ENCODE measurements around the gene SPC24.
"Not testable (repeated sequence)": the region's sequence is repeated elsewhere in the genome, so short reads cannot be mapped to it uniquely, and the experiment has no call there.

SPC24 gene

GRCh38 chr19:11164296-11164695 is 8.7 kb upstream of the SPC24 start:
- TF ChIP-seq EZH2 (IDR thresholded peaks at IDR 0.05; ENCODE audit: borderline replicate concordance, low read length) (no peak), CTCF (IDR thresholded peaks at IDR 0.05; ENCODE audit: low read length) (no peak)
- H3K27ac ChIP-seq (ENCODE audit: low read depth, low read length, poor library complexity, severe bottlenecking): no peak overlapping the region
- H3K9ac ChIP-seq (ENCODE audit: low read length): no peak overlapping the region
- no peaks in the 10 kb centered on the region for H3K9me3 ChIP-seq (ENCODE audit: low read length)
- no peaks in the 10 kb centered on the region for H4K20me1 ChIP-seq (ENCODE audit: insufficient read depth, low read length)
- no peaks in the 10 kb centered on the region for H3F3A ChIP-seq (ENCODE audit: insufficient read depth, low read length)
- no peaks in the 10 kb centered on the region for H3K79me2 ChIP-seq (ENCODE audit: insufficient read depth, low read length)
- no peak overlapping the region for H2AFZ ChIP-seq (ENCODE audit: low read length)
- H3K4me3 ChIP-seq (ENCODE audit: low read depth, low read length, poor library complexity, severe bottlenecking): no peak overlapping the region
- H3K4me2 ChIP-seq (ENCODE audit: low read length): no peak overlapping the region
- H3K27me3 ChIP-seq (ENCODE audit: insufficient read depth, low read length): no peaks in the 10 kb centered on the region
- no peaks in the 10 kb centered on the region for H3K4me1 ChIP-seq (ENCODE audit: insufficient read depth, low read length, severe bottlenecking)
- H3K9me2 ChIP-seq (ENCODE audit: low read depth, low read length): no peaks in the 10 kb centered on the region
- peaks cover 38% of the 10 kb centered on the region for H3K36me3 ChIP-seq (ENCODE audit: insufficient read depth, low read length)

GRCh38 chr19:11160440-11160768 is 4.8 kb upstream of the SPC24 start:
- not testable (repeated sequence) for H3K79me2 ChIP-seq (ENCODE audit: insufficient read depth, low read length); H3K4me2 ChIP-seq (ENCODE audit: low read length); H3K9me3 ChIP-seq (ENCODE audit: low read length); H3K27ac ChIP-seq (ENCODE audit: low read depth, low read length, poor library complexity, severe bottlenecking); H3K9ac ChIP-seq (ENCODE audit: low read length); H2AFZ ChIP-seq (ENCODE audit: low read length); H3K4me1 ChIP-seq (ENCODE audit: insufficient read depth, low read length, severe bottlenecking); H4K20me1 ChIP-seq (ENCODE audit: insufficient read depth, low read length); H3K27me3 ChIP-seq (ENCODE audit: insufficient read depth, low read length); H3K4me3 ChIP-seq (ENCODE audit: low read depth, low read length, poor library complexity, severe bottlenecking); H3K36me3 ChIP-seq (ENCODE audit: insufficient read depth, low read length); H3F3A ChIP-seq (ENCODE audit: insufficient read depth, low read length); H3K9me2 ChIP-seq (ENCODE audit: low read depth, low read length)

- no peak overlapping the region for H2AFZ ChIP-seq (ENCODE audit: low read length)
- no peaks in the 10 kb centered on the region for H3F3A ChIP-seq (ENCODE audit: insufficient read depth, low read length)
- no peak overlapping the region for H3K4me2 ChIP-seq (ENCODE audit: low read length)
- TF ChIP-seq CTCF (IDR thresholded peaks at IDR 0.05; ENCODE audit: low read length): no peak
- no peak for TF ChIP-seq EZH2 (IDR thresholded peaks at IDR 0.05; ENCODE audit: borderline replicate concordance, low read length)
- H3K9ac ChIP-seq (ENCODE audit: low read length): no peak overlapping the region
- H3K9me2 ChIP-seq (ENCODE audit: low read depth, low read length): no peaks in the 10 kb centered on the region
- no peaks in the 10 kb centered on the region for H3K27me3 ChIP-seq (ENCODE audit: insufficient read depth, low read length)
- H4K20me1 ChIP-seq (ENCODE audit: insufficient read depth, low read length): no peaks in the 10 kb centered on the region
- no peak overlapping the region for H3K27ac ChIP-seq (ENCODE audit: low read depth, low read length, poor library complexity, severe bottlenecking)
- H3K79me2 ChIP-seq (ENCODE audit: insufficient read depth, low read length): peaks cover 7% of the 10 kb centered on the region
- peaks cover 8% of the 10 kb centered on the region for H3K4me1 ChIP-seq (ENCODE audit: insufficient read depth, low read length, severe bottlenecking)
- no peaks in the 10 kb centered on the region for H3K36me3 ChIP-seq (ENCODE audit: insufficient read depth, low read length)
- H3K4me3 ChIP-seq (ENCODE audit: low read depth, low read length, poor library complexity, severe bottlenecking): no peak overlapping the region
- no peaks in the 10 kb centered on the region for H3K9me3 ChIP-seq (ENCODE audit: low read length)
Observed at GRCh38 chr19:11159598-11160439, 4.2 kb upstream of the SPC24 start.

- H3K4me2 ChIP-seq (ENCODE audit: low read length): peak overlapping the region; percentile 84
- no peaks in the 10 kb centered on the region for H3K9me2 ChIP-seq (ENCODE audit: low read depth, low read length)
- no peaks in the 10 kb centered on the region for H3K9me3 ChIP-seq (ENCODE audit: low read length)
- H2AFZ ChIP-seq (ENCODE audit: low read length): no peak overlapping the region
- peak overlapping the region; percentile 95 for H3K9ac ChIP-seq (ENCODE audit: low read length)
- H4K20me1 ChIP-seq (ENCODE audit: insufficient read depth, low read length): no peaks in the 10 kb centered on the region
- TF ChIP-seq EZH2 (IDR thresholded peaks at IDR 0.05; ENCODE audit: borderline replicate concordance, low read length) (no peak), CTCF (IDR thresholded peaks at IDR 0.05; ENCODE audit: low read length) (no peak)
- H3K79me2 ChIP-seq (ENCODE audit: insufficient read depth, low read length): peaks cover 29% of the 10 kb centered on the region
- no peaks in the 10 kb centered on the region for H3F3A ChIP-seq (ENCODE audit: insufficient read depth, low read length)
- peaks cover 18% of the 10 kb centered on the region for H3K4me1 ChIP-seq (ENCODE audit: insufficient read depth, low read length, severe bottlenecking)
- H3K4me3 ChIP-seq (ENCODE audit: low read depth, low read length, poor library complexity, severe bottlenecking): peak overlapping the region; percentile 95
- H3K27me3 ChIP-seq (ENCODE audit: insufficient read depth, low read length): no peaks in the 10 kb centered on the region
- H3K27ac ChIP-seq (ENCODE audit: low read depth, low read length, poor library complexity, severe bottlenecking): peak overlapping the region; percentile 60
- peaks cover 19% of the 10 kb centered on the region for H3K36me3 ChIP-seq (ENCODE audit: insufficient read depth, low read length)
Observed at GRCh38 chr19:11154683-11155047, 917 bp downstream of the SPC24 start.
